PC-9 (cell line): ENCODE data around the gene HHAT. TPM values are rescaled to one million over a fixed set of nuclear protein-coding genes. Genes with fewer than 3 reads are reported as not detected.
"Not testable (repeated sequence)": the region's sequence is repeated elsewhere in the genome, so short reads cannot be mapped to it uniquely, and the experiment has no call there.

Source experiments
- BruUV-seq: library from RNA; stranded (reverse); fragments of 400-500 nt; replicated peaks from 2 replicates; lab custom pipeline; 2021; lab: Mats Ljungman, UMichigan
- CTCF ChIA-PET: fragments of 300-600 bp; sonication (Branson Sonifier 250); formaldehyde crosslinking; loops from one replicate; lab custom pipeline; 2022; ENCODE audit warnings: antibody characterized with exemption; lab: Charles Lee
- POLR2A ChIA-PET: fragments of 300-600 bp; sonication (Branson Sonifier 250); formaldehyde crosslinking; loops from one replicate; lab custom pipeline; 2022; ENCODE audit warnings: antibody characterized with exemption; ENCODE audit not compliant: unreplicated experiment; lab: Charles Lee
- DNase-seq, 2 experiments: peaks; one replicate each; pipeline versions ENCODE4 v3.0.0 to v3.0.0-alpha.2; 2015 to 2022; ENCODE audit warnings: mixed read lengths in 1 of 2
- H2AFZ ChIP-seq: fragments of 200-600 bp; sonication (generic); 2 replicates; pipeline ENCODE4 v1.8.1; 2017; ENCODE audit warnings: antibody characterized with exemption
- H3F3A ChIP-seq: fragments of 200-600 bp; sonication (generic); 2 replicates; pipeline ENCODE4 v1.8.1; 2017; ENCODE audit warnings: antibody characterized with exemption, mild to moderate bottlenecking, low read depth; ENCODE audit not compliant: insufficient read depth
- H3K27ac ChIP-seq: fragments of 200-600 bp; sonication (generic); 2 replicates; pipeline ENCODE4 v1.6.1; 2016; ENCODE audit warnings: mixed run types
- H3K27me3 ChIP-seq: fragments of 200-600 bp; sonication (generic); 2 replicates; pipeline ENCODE4 v1.6.1; 2016; ENCODE audit warnings: low read depth, mixed run types; ENCODE audit not compliant: insufficient read depth
- H3K36me3 ChIP-seq: fragments of 200-600 bp; sonication (generic); 2 replicates; pipeline ENCODE4 v1.6.1; 2016; ENCODE audit warnings: low read depth, mixed run types
- H3K4me1 ChIP-seq: fragments of 200-600 bp; sonication (generic); replicated peaks from 2 replicates; pipeline ENCODE4 v1.6.1; 2016; ENCODE audit warnings: mixed run types; ENCODE audit not compliant: insufficient read depth
- H3K4me2 ChIP-seq: fragments of 200-600 bp; sonication (generic); 2 replicates; pipeline ENCODE4 v1.6.1; 2017; ENCODE audit warnings: mixed run types
- H3K4me3 ChIP-seq: fragments of 200-600 bp; sonication (generic); 2 replicates; pipeline ENCODE4 v1.6.1; 2016; ENCODE audit warnings: mixed run types
- H3K79me2 ChIP-seq: fragments of 200-600 bp; sonication (generic); 2 replicates; pipeline ENCODE4 v1.6.1; 2017; ENCODE audit warnings: low read depth, mixed run types
- H3K9me2 ChIP-seq: fragments of 200-600 bp; sonication (generic); 2 replicates; pipeline ENCODE4 v1.8.1; 2017; ENCODE audit warnings: mild to moderate bottlenecking; ENCODE audit not compliant: insufficient read depth
- H3K9me3 ChIP-seq: fragments of 200-600 bp; sonication (generic); 2 replicates; pipeline ENCODE4 v1.8.1; 2016; ENCODE audit warnings: low read depth; ENCODE audit not compliant: insufficient read depth
- H4K20me1 ChIP-seq: fragments of 200-600 bp; sonication (generic); 2 replicates; pipeline ENCODE4 v1.8.1; 2017; ENCODE audit not compliant: insufficient read depth
- CTCF ChIP-seq: fragments of 200-600 bp; sonication (generic); conservative IDR thresholded peaks from 2 replicates; pipeline ENCODE4 v1.6.1; 2017; ENCODE audit warnings: mixed run types, antibody characterized with exemption, mild to moderate bottlenecking, moderate library complexity
- EZH2 ChIP-seq: fragments of 200-600 bp; sonication (generic); IDR thresholded peaks from 2 replicates; pipeline ENCODE4 v1.8.0; 2017; ENCODE audit warnings: antibody characterized with exemption, low read depth
- intact Hi-C: fragments of 100-400 bp; cut with micrococcal nuclease; formaldehyde crosslinking; loops from one replicate; pipeline ENCODE4 v1.10.0; 2022; ENCODE audit not compliant: unreplicated experiment
- total RNA-seq: library from RNA; stranded (reverse); gene quantifications from 2 replicates; pipeline ENCODE4 v1.2.3, GENCODE V29; 2021

The HHAT gene
- total RNA-seq, 1 experiment from 2014 or later: 5.3 TPM

DNA sequence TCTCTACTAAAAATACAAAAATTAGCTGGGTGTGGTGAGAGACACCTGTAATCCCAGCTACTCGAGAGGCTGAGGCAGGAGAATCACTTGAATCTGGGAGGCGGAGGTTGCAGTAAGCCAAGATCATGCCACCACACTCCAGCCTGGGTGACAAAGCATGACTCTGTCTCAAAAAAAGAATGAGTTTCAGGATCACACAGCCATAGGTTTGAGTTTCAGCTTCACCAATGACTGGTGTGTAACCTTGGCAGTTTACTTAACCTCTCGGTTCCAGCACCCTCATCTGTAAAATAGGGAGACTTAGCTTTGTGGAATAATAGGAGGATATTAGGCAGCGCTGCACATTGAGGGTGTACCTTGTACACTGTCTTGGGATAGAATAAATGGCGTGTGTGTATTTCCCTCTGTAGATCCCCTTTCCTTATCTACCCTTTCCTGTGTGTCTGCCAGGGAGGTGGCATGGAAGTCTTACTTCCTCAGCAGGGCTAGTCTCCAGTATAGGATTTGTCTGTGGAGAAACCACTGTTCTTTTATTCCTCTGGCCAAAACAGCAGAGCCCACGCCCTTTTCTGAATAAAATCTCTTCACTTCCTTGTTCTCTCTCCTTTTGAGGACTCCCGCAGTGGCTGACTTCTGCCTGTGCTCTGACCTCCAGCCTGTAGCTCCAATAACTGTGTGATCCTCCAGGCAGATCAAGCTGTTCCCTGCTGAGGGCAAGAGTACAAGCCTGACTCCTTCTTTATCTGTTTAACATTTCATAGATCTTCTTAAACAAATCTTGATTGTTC is 90.4 kb downstream of the HHAT start:
- Histone ChIP-seq H3K27ac (no peak overlapping the region), H3K9me2 (peaks cover 4% of the 10 kb centered on the region; the same call in 1 of the 2 replicates), H3K79me2 (no peaks in the 10 kb centered on the region), H3K36me3 (no peaks in the 10 kb centered on the region), H3K9me3 (no peaks in the 10 kb centered on the region), H3K4me3 (no peak overlapping the region), H3K27me3 (no peaks in the 10 kb centered on the region), H2AFZ (no peak overlapping the region), H3K4me2 (no peak overlapping the region), H4K20me1 (no peaks in the 10 kb centered on the region), H3K4me1 (no peaks in the 10 kb centered on the region), H3F3A (no peaks in the 10 kb centered on the region)
- ChIA-PET POLR2A (interaction anchor here (0.6 kb wide), 1 partner anchor 33 kb away, joined by 3 read pairs; no protein-coding TSS in a partner anchor), CTCF (interaction anchor here (1.0 kb wide), 1 partner anchor 32 kb away, joined by 4 read pairs; no protein-coding TSS in a partner anchor)
- intact Hi-C loops: no loop called here
- DNase-seq: no peak
- TF ChIP-seq CTCF: no peak
- TF ChIP-seq EZH2: no peak
- no TSS peak for BruUV-seq

DNA sequence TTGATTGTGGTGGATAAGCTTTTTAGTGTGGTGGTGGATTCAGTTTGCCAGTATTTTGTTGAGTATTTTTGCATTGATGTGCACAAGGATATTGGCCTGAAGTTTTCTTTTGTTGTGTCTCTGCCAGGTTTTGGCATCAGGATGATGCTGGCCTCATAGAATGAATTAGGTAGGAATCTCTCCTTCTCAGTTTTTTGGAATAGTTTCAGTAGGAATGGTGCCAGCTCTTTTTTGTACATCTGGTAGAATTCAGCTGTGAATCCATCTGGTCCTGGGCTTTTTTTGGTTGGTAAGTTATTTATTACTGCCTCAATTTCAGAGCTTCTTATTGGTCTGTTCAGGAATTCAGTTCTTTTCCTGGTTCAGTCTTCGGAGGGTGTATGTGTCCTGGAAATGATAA is 98.0 kb downstream of the HHAT start:
- H3K27me3 ChIP-seq, intact Hi-C loops, POLR2A ChIA-PET, H3K4me3 ChIP-seq, H3F3A ChIP-seq, H2AFZ ChIP-seq, H3K27ac ChIP-seq, H3K9me3 ChIP-seq, H3K4me1 ChIP-seq, H3K79me2 ChIP-seq, BruUV-seq, DNase-seq, H3K4me2 ChIP-seq, H3K36me3 ChIP-seq, H3K9me2 ChIP-seq, CTCF ChIA-PET, H4K20me1 ChIP-seq: not testable (repeated sequence)

- BruUV-seq: no TSS peak
- CTCF ChIA-PET: no interaction called here
- intact Hi-C loops: no loop called here
These were observed 100.0 kb downstream of the HHAT start for GRCh38 chr1:210428696-210429095.

More at GRCh38 chr1:210428696-210429095, 100.0 kb downstream of the HHAT start:
- Histone ChIP-seq H3K4me2 (no peak overlapping the region), H3K9me3 (no peaks in the 10 kb centered on the region), H4K20me1 (0 out of 2 replicates have a peak, but pooled peaks cover 3% of the 10 kb centered on the region), H3K9me2 (no peaks in the 10 kb centered on the region), H3K4me1 (no peaks in the 10 kb centered on the region), H3K36me3 (no peaks in the 10 kb centered on the region), H3K4me3 (no peak overlapping the region), H3F3A (no peaks in the 10 kb centered on the region), H3K27me3 (no peaks in the 10 kb centered on the region), H3K27ac (no peak overlapping the region), H3K79me2 (no peaks in the 10 kb centered on the region), H2AFZ (no peak overlapping the region)
- POLR2A ChIA-PET: no interaction called here
- no peak for TF ChIP-seq EZH2
- TF ChIP-seq CTCF: no peak
- DNase-seq: no peak
